GM19239 (cell line): Measurements from ENCODE around the gene PIM3.

Source experiments
- DNase-seq: peaks from one replicate; pipeline ENCODE4 v3.0.0; 2011; ENCODE audit warnings: low spot score; ENCODE audit not compliant: insufficient read length
- FAIRE-seq: peaks from 2 replicates; lab custom pipeline; 2011; peaks lifted over from hg19 to GRCh38; lab: Jason Lieb, UNC

PIM3 gene

DNA sequence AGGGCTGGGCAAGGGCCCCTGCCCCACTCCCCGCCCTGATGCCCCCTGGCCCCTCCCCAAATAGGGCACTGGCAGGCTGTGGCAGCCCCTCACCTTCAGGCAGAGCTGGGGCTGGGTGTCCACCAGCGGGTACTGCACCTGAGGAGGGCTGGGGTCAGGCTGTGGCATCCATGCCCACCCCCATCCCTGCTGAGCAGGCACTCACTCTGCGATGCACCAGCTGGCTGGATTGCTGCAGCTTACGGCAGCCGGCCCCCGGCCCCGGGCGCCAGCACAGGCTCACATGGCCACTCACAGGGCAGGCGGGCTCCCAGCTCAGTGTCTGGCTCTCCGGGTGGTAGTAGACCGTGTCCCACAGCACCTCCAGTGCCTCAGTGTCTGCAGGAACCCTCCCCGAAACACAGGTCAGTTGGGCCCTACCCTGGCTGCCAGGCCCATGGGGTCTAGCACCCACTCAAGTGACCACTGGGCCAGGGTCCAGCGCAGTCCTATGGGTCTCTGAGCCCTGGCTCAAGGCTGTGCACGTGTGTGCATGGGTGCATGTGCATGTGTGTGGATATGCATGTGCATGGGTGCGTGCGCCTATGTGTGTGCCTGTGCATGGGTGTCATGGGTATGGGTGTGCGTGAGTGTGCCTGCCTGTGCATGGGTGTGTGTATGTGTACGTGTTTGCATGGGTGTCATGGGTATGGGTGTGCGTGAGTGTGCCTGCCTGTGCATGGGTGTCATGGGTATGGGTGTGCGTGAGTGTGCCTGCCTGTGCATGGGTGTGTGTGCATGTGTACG lies 37.6 kb downstream of the PIM3 start:
- FAIRE-seq: no peak
- DNase-seq: no peak

GRCh38 chr22:49998718-49999062 lies 38.1 kb downstream of the PIM3 start:
- no peak for FAIRE-seq
- DNase-seq: no peak

- FAIRE-seq (no peak), DNase-seq (no peak)
Measured at GRCh38 chr22:49999063-49999945, 38.7 kb downstream of the PIM3 start.

DNA sequence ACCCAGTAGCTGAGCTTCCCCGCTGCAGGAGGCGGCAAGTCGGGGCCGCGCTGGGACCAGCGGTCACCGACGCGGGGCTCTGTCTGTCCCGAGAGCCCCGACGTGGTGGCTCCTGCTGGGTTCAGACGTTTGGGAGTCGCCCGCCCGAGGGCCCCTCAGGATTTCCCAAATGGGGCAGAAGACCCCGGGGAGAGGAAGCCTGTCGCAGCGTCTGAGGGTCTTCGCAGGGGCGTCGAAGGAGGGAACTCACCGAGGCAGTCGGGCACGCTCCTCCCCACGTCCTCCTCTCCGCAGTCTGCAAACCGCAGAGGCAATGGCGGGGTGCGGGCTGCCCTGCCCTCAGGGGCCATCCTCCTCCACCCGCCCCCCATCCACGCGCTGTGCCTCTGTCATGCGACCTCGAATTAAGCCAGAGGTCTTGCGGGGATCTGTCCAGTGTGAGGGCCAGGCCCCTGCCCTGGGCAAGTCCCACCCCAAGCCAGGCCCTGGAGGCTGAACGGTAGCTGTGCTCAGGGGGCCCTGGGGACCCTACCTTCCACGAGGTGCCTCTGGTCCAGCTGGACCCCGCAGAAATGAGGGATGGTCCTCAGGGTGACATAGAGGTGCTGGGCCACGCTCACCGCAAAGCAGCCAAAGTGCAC lies 39.5 kb downstream of the PIM3 start:
- no peak for DNase-seq
- FAIRE-seq: no peak

- FAIRE-seq (no peak), DNase-seq (no peak)
Measured at GRCh38 chr22:50000587-50001387, 40.2 kb downstream of the PIM3 start.

DNA sequence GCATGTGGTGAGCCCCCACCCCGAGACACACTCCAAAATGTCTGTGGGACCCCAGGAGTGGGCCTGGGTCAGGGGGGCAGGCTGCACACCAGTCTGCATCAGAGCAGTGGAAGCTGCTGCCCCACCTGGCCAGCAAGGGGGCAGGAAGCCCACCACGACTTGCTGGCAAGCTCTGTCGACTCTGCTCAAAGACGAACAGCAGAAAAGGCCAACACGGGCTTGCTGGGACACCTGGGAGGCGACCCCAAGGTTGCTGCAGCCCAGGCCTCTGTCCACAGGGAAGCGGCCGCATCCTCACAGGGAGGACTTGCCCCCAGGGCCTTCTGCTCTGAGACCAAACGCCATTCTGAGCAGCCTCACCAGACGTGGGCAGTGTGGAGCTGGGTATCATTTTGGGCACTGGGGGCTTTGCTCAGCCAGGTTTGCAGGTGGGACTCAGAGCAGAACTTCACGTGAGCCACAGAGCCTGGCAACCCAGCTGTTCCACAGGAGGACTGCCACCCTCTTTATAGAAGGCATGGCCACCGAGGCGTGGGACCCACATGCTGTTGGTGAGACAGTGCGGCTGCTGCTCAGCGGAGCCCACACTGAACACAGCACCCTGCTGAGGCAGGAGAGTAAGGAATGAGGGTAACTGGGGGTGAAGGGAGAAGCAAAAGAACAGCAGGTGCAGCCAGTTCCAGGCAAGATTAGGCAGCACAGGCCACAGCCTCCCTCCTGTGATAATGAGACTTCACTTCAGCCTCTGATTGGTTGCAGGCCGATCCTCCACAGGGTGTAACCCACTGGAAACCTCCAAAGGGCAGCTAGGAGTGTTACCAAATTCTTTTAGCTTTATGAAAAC lies 41.0 kb downstream of the PIM3 start:
- FAIRE-seq: no peak

GRCh38 chr22:50002791-50003190 lies 42.2 kb downstream of the PIM3 start:
- DNase-seq (no peak), FAIRE-seq (no peak)

More for the DNA sequence above, 41.0 kb downstream of the PIM3 start:
- no peak for DNase-seq

DNA sequence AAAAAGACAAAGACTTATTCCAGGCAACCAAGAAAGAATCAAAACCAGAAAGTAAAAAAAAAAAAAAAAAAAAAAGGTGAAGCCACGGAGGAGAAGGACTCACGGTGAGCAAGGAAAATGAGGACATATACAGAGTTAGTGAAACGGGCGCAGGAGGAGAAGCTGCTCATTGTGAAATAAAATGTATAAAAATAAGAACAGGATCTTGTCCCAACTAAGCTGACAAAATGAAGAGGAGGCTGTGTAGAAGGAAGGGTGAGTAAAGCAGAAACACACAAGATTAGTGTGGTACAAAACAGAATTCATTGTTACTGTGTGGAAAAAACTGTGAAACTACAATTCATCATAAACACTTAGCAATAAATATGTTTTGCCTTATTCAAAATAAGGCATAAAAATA lies 44.3 kb downstream of the PIM3 start:
- FAIRE-seq (no peak), DNase-seq (no peak)

DNA sequence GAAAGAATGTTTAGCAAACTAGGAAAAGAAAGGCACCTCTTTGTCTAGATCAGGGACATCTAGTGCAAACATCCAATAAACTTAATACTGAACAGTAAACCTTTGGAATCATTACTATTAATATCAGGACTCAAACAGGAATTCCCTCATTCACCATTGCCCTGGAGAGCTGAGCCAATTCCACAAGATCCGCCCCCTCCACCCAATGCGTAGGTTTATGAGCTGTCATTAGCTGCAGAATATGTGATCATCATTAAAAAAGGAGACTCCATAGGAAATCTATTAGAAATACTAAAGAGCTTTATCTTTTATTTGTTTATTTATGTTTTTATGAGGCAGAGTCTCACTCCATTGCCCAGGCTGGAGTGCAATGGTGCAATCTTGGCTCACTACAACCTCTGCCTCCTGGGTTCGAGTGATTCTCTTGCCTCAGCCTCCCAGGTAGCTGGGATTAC lies 46.5 kb downstream of the PIM3 start:
- no peak for FAIRE-seq
- no peak for DNase-seq

GRCh38 chr22:50008151-50009040 lies 47.8 kb downstream of the PIM3 start:
- FAIRE-seq: no peak
- DNase-seq: no peak

- no peak for DNase-seq
- no peak for FAIRE-seq
Measured at GRCh38 chr22:50009251-50009650, 48.7 kb downstream of the PIM3 start.

DNA sequence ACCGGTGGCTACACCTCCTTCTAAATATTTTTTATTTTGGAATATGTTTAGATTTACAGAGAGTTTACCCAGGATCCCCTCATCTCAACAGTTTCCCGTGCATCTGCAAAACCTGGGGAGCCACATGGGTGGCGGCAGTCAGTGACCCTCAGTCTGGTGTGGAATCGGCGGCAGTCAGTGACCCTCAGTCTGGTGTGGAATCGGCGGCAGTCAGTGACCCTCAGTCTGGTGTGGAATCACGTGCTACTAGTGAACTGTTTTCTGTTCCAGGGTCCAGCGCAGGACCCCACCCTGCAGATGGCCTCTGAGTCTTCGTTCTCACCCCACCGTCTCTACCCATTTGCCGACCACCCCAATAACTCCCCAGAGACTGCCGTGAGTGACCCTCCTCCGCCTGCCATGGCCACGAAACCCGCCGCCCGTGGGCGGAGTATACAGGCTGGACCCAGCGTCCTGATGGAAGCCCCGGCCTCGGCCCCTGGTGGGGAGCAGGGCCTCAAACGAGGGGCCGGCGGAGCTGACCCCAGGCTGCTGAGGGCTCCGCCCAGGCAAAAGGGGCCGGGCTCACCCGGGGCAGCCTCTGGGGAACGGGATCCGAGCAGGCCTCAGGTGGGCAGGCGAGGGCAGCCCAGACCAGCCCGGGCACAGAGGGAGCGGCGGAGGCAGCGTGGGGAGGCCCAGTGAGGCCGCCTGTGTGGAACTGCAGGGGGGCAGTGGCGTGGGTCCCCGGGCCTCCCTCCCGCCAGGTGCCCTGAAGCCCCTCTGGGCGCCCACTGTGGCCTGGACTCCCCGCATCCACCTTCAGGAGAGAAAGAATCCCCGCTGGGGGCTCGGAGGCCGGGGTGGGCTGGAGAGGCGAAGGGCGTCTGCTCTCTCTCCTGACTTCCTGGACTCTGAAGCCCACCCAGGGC lies 49.4 kb downstream of the PIM3 start:
- DNase-seq: no peak
- FAIRE-seq: no peak

DNA sequence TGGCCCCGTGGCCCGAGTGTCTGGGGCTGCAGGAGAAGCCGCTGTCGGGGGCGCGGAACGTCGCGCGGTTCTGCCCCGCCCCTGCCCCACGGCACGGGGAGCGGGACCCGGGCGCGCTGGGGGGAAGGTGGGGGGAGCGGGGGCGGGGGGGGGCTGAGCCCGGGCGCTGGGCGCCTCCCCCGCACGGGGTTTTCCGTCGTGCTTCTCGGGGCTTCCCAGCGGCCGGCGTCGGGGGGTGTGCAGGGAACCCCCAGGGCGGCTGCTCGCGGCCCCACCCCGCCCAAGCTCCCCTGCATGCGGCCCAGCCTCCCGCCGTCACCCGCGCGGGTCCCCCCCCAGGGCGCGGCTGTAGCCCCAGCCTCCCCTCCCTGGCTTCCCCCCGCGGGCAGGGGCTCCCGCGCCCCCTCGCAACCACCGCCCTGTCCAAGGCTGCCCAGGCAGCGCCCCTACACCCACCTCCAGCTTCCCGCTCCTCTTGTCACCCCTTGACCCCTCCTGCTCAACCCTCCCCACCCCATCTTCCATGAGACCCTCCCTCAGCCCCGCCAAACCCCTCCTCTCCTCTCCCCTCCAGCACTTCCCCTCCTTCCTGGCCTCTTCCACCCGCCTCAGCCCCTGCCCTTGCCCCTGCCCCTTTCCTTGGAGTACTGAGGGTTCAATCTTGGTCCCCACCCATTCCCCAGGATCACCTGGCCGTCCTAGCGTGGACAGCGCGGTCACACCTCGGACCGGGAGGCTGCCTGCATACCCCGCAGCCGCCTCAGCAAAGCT lies 50.3 kb downstream of the PIM3 start:
- FAIRE-seq (no peak), DNase-seq (no peak)

DNA sequence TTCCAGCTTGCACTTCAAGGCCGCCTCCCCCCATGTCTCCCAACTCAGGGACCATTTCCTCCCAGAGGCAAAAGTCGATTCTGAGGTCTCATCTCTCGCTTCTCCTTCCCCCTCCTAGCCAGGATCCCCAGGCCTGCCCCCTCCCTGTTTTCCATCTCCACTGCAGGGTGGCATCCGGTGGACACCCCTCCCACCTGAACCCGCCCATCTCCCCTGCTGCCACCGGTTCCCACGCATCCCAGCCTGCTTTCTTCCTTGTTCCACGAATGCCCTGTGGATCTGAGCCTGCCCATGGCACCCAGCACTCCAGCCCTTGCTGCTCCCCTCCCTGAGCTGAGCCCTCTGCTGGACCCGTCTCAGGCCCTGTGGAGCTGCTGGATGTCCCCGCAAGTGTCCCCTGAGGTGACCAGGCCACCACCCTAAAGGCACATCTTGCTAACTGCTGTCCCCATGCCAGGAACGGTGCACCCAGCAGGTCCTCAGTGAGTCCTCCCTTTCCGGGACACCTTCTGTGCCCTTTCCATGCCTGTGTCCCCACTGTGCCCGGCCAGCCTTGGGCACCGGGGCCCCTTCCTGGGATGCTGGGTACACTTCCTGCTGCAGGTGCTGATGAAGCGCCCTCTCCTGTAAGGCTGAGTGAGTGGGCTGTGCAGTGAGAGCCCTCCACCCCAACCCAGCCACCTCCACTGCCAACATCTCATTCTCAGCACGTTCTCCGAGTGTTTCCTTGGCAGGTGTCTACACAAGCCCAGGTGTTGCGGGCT lies 51.1 kb downstream of the PIM3 start:
- FAIRE-seq (no peak), DNase-seq (no peak)

GRCh38 chr22:50012211-50013181 lies 51.9 kb downstream of the PIM3 start, which contains the start of gene IL17REL:
Gene IL17REL, minus strand, starts transcription at chr22:50012765. Its CDS starts 119 bp downstream, at chr22:50012646.
- no peak for FAIRE-seq

More at GRCh38 chr22:50012211-50013181, 51.9 kb downstream of the PIM3 start, which contains the start of gene IL17REL:
- no peak for DNase-seq
